HUES64 (cell line): ENCODE results near the gene POLR1A.
A peak's percentile ranks its signal among the peaks of the same experiment; 100 is the strongest.

Source experiments
- H3K27ac ChIP-seq: 2 replicates; pipeline ENCODE4 v1.7.0; 2013; ENCODE audit warnings: low read depth, low read length, inconsistent platforms
- H3K27me3 ChIP-seq: 2 replicates; pipeline ENCODE4 v1.6.1; 2013; ENCODE audit warnings: mild to moderate bottlenecking, low read length; ENCODE audit not compliant: insufficient read depth
- H3K36me3 ChIP-seq: 2 replicates; pipeline ENCODE4 v1.6.1; 2013; ENCODE audit warnings: mild to moderate bottlenecking, low read length; ENCODE audit not compliant: insufficient read depth
- H3K4me1 ChIP-seq: 2 replicates; pipeline ENCODE4 v1.6.1; 2013; ENCODE audit warnings: mild to moderate bottlenecking, low read length, moderate library complexity; ENCODE audit not compliant: insufficient read depth
- H3K4me3 ChIP-seq: 2 replicates; pipeline ENCODE4 v1.5.1; 2013; ENCODE audit warnings: mild to moderate bottlenecking, low read length, moderate library complexity
- H3K9ac ChIP-seq: 2 replicates; pipeline ENCODE4 v1.6.1; 2013; ENCODE audit warnings: mild to moderate bottlenecking, low read depth, low read length
- H3K9me3 ChIP-seq: 2 replicates; pipeline ENCODE4 v1.6.1; 2013; ENCODE audit warnings: low read depth, low read length; ENCODE audit not compliant: insufficient read depth
- WGBS: fragments of 150-250, 120-280 bp; methylation state at CpG from one replicate; pipeline ENCODE4 v1.1.7; 2013; ENCODE audit warnings: missing lambda C conversion rate; 5-methylcytosine and 5-hydroxymethylcytosine counted together

POLR1A gene

DNA sequence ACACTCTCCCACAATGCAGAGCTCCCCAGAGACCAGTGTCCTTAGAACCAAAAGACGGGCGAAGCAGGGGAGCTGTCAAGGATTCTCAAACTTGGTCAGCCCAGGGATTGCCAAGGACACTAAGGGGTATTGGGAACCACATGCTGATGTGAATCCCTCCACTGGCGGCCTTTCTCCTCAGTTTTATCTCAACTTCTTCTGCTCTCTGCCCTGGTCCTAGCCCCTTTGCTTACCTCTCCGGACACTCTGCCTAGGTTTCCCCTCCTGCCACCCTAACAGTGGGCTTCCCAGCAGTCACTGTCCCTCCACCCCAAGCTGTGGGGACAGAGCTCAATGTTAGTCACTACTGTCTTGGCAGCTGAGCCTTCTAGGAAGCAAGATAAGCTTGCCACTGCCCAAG, 61.1 kb downstream of the POLR1A start:
- 94% methylated on average over 4 of the region's 4 CpGs for WGBS
- H3K27ac ChIP-seq, result no peak overlapping the region
- H3K36me3 ChIP-seq, result peaks cover 100% of the 10 kb centered on the region

DNA sequence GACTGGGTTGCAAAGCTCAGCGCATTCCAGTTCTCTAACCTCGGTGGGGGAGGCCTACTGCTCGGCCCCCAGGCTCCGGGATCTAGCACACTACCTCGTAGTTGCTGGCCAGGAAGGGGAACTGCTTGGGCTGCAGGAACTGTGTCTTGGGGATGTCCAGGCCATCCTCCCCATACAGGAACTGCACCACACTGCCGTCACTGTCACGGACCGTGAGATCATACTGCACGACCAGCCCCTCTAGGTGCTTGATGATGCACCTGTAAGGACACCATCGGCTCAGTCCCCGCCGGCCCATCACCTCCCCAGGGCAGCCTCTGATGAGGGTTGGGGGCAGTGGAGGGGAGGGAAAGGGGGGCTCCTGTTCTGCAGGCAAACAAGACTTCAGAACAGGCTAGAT, 61.6 kb downstream of the POLR1A start:
- peaks cover 100% of the 10 kb centered on the region for H3K36me3 ChIP-seq

More for the DNA sequence above, 61.1 kb downstream of the POLR1A start:
- no peak overlapping the region for H3K9ac ChIP-seq
- no peak overlapping the region for H3K4me3 ChIP-seq
- no peaks in the 10 kb centered on the region for H3K9me3 ChIP-seq
- no peaks in the 10 kb centered on the region for H3K27me3 ChIP-seq
- H3K4me1 ChIP-seq, result no peaks in the 10 kb centered on the region

DNA sequence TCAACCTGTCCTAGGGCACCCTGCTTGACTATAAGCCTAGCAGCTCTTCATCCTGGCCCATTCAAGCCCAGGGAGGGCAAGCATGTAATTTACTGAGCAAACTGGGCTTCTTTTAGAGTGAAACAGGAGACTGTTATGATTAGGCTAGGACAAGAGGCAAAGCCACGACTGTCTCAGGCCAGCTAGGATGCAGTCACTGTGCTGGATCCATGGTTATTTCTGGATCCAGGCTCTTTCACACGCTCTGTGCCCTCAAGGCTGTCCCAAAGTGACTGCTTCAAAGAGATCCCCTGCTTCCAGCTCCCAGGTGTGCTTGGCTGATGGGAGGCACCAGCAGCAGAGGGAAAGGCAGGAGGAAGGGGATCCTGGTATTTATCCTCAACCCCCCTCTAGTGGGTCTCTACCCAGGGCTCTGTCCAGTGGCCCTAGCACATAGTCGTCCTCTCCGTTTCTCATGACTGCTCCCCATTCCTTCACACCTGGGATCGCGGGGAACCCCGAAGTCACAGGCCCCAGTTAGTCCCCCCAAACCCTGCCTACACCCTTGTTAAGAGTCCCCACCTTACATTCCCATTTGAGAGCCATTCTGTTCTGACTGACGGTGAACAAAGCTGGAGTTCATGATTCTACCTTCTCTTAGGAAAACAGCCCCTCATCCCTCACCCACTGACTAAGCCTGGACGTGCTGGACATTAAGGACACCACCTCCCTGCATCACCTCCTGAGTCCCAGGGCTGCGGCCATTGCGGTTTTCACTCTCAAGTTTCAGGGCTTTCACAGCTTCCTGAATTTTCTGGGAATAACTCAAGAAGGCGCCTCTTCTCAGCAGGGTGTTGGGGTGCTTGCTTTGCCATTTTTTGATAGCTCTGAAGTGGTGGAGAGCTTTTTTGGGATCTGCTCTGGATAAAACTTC, 63.2 kb downstream of the POLR1A start:
- WGBS, result 93% methylated on average over 12 of the region's 12 CpGs
- Histone ChIP-seq H3K9ac (no peak overlapping the region), H3K27me3 (no peaks in the 10 kb centered on the region), H3K4me3 (no peak overlapping the region), H3K27ac (no peak overlapping the region), H3K9me3 (no peaks in the 10 kb centered on the region), H3K4me1 (no peaks in the 10 kb centered on the region), H3K36me3 (peaks cover 100% of the 10 kb centered on the region)

More for the DNA sequence above, 61.6 kb downstream of the POLR1A start:
- no peak overlapping the region for H3K9ac ChIP-seq
- H3K4me3 ChIP-seq, result no peak overlapping the region
- no peaks in the 10 kb centered on the region for H3K27me3 ChIP-seq
- H3K9me3 ChIP-seq, result no peaks in the 10 kb centered on the region
- WGBS, result 97% methylated on average over 12 of the region's 12 CpGs
- no peaks in the 10 kb centered on the region for H3K4me1 ChIP-seq
- no peak overlapping the region for H3K27ac ChIP-seq

DNA sequence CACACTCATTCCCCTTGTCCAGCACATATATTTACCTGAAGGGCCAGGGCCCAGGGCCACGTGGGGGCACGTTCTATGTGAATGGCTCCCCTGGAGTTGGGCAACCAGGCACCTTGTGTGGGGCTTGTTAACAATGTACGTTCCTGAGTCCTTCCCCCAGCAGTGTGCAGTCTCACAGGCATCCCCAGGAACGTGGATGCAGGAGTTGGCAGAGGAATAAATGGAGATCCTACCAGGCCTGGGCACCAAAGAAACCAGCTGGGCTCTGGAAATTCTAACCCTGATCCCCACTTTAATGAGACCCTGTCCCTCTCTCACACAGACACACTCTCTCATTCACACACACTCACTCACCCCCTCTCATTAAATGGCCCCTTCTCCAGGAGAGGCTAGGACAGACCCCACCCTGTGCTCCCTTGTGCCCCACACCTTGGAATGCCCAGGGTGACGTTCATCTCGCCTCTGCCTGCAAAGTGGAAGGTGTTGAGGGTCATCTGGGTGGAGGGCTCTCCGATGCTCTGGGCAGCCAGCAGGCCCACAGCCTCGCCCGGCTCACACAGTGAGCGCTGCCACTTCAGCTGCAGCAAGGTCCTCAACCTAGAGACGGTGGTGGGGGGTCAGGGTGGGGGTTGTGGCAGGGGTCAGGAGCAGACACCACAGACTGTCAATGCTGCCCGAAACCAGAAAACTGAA, 65.6 kb downstream of the POLR1A start:
- Histone ChIP-seq H3K27me3 (no peaks in the 10 kb centered on the region), H3K27ac (no peak overlapping the region), H3K9ac (no peak overlapping the region), H3K36me3 (peaks cover 100% of the 10 kb centered on the region), H3K4me3 (no peak overlapping the region), H3K4me1 (peaks cover 2% of the 10 kb centered on the region; the same call in 1 of the 2 replicates), H3K9me3 (no peaks in the 10 kb centered on the region)
- 95% methylated on average over 12 of the region's 12 CpGs for WGBS

DNA sequence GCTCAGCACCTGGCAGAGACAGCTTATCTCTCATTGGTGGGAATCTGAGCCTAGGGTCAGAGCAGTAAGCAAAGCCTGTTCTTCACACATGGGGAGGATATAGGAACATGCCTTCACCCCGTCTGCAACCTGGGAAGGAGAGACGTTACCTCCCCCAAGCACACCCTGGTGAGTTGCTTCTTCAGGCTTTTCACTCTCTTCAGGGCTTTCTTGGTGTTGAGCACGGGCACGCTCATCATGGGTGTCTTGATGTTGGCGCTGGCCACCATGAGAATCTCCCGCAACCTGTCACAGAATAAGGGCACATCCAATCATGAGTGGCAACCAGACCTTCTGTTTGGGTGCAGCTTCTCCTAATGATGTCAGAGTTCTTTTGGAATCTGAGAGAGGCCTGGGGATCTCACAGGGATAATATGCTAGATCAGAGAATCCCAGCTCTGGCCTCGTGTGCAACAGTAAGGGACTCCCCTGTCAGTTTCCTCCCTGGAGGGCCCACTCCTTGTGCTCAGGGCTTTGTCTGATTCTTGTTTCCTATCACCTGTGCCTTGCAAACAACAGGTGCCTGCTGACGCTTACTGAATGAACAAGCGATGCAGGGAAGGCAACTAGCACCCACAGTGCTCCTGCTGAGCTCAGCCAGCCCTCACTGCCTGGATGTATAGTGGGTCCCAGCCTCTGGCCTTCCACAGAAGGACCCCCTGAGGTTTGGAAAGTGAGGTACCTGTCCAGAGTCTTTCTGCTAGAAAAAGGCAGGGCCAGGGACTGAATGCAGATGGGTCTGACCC, 66.3 kb downstream of the POLR1A start:
- Histone ChIP-seq H3K27ac (no peak overlapping the region), H3K27me3 (no peaks in the 10 kb centered on the region), H3K36me3 (peaks cover 99% of the 10 kb centered on the region), H3K4me1 (peaks cover 2% of the 10 kb centered on the region; the same call in 1 of the 2 replicates), H3K9ac (no peak overlapping the region), H3K9me3 (no peaks in the 10 kb centered on the region), H3K4me3 (no peak overlapping the region)
- WGBS, result 94% methylated on average over 9 of the region's 9 CpGs

DNA sequence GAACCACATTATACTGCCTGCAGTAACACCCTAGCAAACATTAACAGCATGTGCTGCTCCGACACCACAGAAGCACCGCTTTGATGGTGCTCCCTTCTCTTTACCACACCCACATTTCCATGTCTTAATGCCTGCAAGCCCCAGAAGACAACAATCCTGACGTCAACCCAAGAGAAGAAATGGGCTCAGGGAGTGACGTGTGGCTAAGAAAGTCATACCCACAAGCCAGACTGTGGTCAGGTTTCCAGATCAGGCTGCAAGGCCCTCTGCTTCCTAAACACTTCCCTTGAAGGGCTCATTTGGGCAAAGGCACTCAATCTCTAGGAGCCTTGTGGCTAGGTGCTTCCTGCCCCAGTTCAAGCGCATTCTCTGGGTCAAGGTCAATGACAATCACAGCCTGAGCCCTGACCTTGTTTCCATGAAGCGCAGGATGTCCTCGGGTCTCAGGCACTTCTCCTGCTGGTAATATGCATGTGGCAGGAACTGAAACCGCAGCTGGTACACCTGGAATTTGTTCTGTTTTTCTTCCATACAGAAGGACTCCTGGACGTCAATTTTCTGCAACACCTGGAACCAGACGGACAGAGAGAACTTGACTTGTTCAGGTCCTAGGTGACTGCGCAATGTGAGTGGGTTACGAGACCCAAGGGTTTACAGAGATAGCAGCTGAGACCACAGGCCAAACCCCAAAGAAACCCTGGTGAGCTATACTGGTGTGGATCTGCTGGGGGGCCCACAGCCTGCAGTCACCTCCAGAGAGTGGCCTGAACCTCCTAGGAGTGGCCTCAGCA, 67.2 kb downstream of the POLR1A start:
- Histone ChIP-seq H3K27me3 (no peaks in the 10 kb centered on the region), H3K9ac (no peak overlapping the region), H3K27ac (no peak overlapping the region), H3K36me3 (peaks cover 99% of the 10 kb centered on the region), H3K4me3 (no peak overlapping the region), H3K4me1 (peaks cover 2% of the 10 kb centered on the region; the same call in 1 of the 2 replicates), H3K9me3 (no peaks in the 10 kb centered on the region)
- 95% methylated on average over 12 of the region's 12 CpGs for WGBS

DNA sequence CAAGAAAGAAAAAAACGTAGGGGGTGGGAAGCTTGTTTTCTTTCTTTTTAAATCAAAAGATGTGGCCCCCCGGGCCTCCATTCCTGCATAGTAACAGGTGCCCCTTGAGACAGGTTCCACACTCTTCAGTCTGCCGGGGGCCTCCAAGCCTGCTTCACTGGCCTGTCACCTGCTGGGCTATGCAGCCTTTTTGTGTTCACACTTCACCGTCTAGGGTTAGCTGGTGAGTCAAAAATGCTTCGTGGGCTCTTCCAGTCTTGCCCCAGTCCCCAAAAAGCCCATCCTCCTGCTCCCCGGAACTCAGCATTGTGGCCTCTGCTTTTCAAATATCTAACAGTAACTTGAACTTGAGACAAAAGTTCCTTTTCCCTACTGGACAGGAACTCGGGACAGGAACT, 67.9 kb downstream of the POLR1A start:
- Histone ChIP-seq H3K9me3 (no peaks in the 10 kb centered on the region), H3K27ac (no peak overlapping the region), H3K4me3 (no peak overlapping the region), H3K4me1 (peaks cover 2% of the 10 kb centered on the region; the same call in 1 of the 2 replicates), H3K9ac (no peak overlapping the region), H3K36me3 (peaks cover 99% of the 10 kb centered on the region), H3K27me3 (no peaks in the 10 kb centered on the region)
- 92% methylated on average over 7 of the region's 7 CpGs for WGBS

DNA sequence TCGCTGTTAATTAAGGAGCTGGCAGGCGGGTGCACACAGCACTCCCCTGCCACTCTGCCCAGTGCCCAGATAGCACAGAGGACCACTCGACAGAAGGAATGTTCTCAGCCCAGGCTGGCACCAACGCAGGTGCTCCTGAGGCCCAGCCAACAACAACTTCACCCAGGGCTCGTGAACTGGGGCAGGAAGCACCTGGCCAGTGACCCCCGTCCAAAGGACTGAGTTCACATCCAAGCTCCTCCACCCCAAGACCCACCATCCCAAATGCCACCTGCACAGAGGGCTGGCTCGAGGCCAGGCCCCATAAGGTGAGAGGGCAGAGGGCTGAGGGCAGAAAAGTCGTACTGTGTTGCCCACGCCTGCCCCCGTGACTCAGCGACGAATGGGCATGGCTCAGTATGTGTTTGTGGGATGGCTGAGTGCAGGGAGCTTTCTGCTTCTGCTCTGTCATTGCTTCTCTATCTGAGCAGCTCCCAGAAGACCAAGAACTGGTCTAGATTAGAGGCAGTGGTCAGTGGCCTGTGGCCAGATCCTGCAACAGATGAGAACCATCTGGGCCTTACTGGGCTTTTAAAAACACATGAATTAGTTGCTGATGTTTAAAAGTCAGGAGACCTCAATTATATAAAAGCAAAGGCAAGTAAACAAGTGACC, 68.4 kb downstream of the POLR1A start:
- no peak overlapping the region for H3K9ac ChIP-seq
- no peak overlapping the region for H3K27ac ChIP-seq
- peaks cover 99% of the 10 kb centered on the region for H3K36me3 ChIP-seq
- no peaks in the 10 kb centered on the region for H3K9me3 ChIP-seq
- H3K27me3 ChIP-seq, result no peaks in the 10 kb centered on the region
- 95% methylated on average over 12 of the region's 12 CpGs for WGBS
- H3K4me1 ChIP-seq, result peaks cover 2% of the 10 kb centered on the region; the same call in 1 of the 2 replicates
- H3K4me3 ChIP-seq, result no peak overlapping the region

DNA sequence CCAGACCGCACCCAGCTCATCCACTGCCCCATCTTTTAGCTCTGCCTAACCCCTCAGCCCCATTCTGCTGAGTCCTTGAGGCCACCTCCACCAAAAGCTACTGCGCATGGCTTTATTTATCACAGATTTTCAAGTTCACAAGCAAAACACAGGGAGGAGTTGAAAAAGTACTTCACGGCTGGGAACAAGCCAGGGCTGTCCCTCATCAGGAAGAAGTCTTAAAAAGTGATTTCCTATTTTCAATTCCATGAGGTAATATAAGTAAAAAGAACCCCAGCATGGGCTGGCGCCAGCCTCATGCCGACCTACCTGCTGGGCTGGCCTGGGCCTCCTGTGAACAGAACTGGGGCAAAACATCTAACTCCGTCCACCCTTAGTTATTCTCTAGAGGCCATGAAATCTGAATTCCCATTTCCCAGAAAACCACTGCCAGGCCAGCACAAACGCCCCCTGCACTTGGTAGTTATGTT, 69.0 kb downstream of the POLR1A start:
- 0 out of 2 replicates have a peak overlapping the region, but pooled peaks have one; percentile 13 for H3K27ac ChIP-seq
- no peaks in the 10 kb centered on the region for H3K9me3 ChIP-seq
- 87% methylated on average over 7 of the region's 7 CpGs for WGBS
- peaks cover 2% of the 10 kb centered on the region; the same call in 1 of the 2 replicates for H3K4me1 ChIP-seq
- H3K4me3 ChIP-seq, result no peak overlapping the region
- H3K9ac ChIP-seq, result no peak overlapping the region
- peaks cover 99% of the 10 kb centered on the region for H3K36me3 ChIP-seq
- no peaks in the 10 kb centered on the region for H3K27me3 ChIP-seq
